HepG2 (cell line): ENCODE data around the gene MPP1.

Experiments used
- CHD2 ChIP-seq: IDR thresholded peaks from 2 replicates; pipeline ENCODE4 v1.6.1; 2011; ENCODE audit warnings: low read depth, low read length, improper control_type of control experiment
- MYNN ChIP-seq: sonication (generic); formaldehyde crosslinking; IDR thresholded peaks from 2 replicates; pipeline ENCODE4 v1.4.0; 2020; ENCODE audit warnings: mild to moderate bottlenecking, low read depth, missing genetic modification reagents
- POLR2A ChIP-seq, 2 experiments: IDR thresholded peaks; 2 replicates each; pipeline ENCODE4 v1.6.1; 2011; ENCODE audit warnings: low read depth in 2 of 2, low read length in 2 of 2, mild to moderate bottlenecking in 1 of 2, moderate library complexity in 1 of 2; ENCODE audit not compliant: insufficient read depth in 1 of 2
- RFX5 ChIP-seq: IDR thresholded peaks from 2 replicates; pipeline ENCODE4 v1.6.1; 2011; ENCODE audit warnings: low read depth, low read length, improper control_type of control experiment
- ZNF891 ChIP-seq: sonication (generic); formaldehyde crosslinking; IDR thresholded peaks from 2 replicates; pipeline ENCODE4 v1.5.0; 2020; ENCODE audit warnings: mild to moderate bottlenecking, missing genetic modification reagents
- TF ChIP-seq, protein P1 (sequence below): sonication (generic); formaldehyde crosslinking; IDR thresholded peaks from 2 replicates; pipeline ENCODE4 v1.5.0; 2020; ENCODE audit warnings: mild to moderate bottlenecking, missing genetic modification reagents
- TF ChIP-seq, protein P2 (sequence below): sonication (generic); formaldehyde crosslinking; IDR thresholded peaks from 2 replicates; pipeline ENCODE4 v1.4.0; 2020; ENCODE audit warnings: missing genetic modification reagents

DNA sequence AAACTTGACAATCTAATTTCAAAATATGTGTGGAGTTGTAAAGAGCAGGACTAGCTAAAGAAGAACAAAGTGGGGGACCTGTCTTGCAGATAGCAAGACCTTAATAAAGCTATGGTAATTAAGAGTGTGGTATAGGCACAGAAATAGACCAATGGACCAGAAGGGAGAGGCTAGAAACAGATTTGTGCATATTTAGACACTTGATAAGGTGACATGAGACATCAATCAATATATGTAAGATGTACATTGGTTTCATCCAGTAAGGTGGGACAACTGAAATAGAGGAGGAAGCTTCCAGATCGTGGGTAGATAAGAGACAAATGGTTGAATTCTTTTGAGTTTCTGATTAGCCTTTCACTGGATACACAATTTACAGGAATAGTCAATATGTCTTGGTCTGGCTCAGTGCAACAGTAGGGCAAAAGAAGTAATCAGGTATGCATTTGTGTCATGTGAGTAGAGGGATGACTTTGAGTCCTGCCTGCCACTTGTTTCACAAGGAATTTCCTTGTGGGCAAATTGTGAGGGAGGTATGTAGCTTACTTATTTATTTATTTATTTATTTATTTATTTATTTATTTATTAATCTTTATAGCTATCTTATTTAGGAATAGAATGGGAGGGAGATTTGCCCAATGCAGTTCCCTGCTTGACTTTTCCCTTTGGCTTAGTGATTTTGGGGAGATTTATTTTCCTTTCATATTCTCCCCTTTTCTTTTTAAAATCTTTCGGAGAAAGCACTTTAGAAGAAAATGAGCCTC is 7.2 kb upstream of the MPP1 start:
- TF ChIP-seq MYNN (CRISPR knock-in tag) (no peak), POLR2A (IDR thresholded peaks at IDR 0.05; ENCODE audit: insufficient read depth in 1 of 2, low read depth in 2 of 2, low read length in 2 of 2) (no peak), RFX5 (no peak), ZNF891 (CRISPR knock-in tag) (no peak), CHD2 (no peak)
- TF ChIP-seq, protein P1, sequence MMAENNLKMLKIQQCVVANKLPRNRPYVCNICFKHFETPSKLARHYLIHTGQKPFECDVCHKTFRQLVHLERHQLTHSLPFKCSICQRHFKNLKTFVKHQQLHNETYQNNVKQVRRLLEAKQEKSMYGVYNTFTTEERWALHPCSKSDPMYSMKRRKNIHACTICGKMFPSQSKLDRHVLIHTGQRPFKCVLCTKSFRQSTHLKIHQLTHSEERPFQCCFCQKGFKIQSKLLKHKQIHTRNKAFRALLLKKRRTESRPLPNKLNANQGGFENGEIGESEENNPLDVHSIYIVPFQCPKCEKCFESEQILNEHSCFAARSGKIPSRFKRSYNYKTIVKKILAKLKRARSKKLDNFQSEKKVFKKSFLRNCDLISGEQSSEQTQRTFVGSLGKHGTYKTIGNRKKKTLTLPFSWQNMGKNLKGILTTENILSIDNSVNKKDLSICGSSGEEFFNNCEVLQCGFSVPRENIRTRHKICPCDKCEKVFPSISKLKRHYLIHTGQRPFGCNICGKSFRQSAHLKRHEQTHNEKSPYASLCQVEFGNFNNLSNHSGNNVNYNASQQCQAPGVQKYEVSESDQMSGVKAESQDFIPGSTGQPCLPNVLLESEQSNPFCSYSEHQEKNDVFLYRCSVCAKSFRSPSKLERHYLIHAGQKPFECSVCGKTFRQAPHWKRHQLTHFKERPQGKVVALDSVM = no peak
- TF ChIP-seq, protein P2, sequence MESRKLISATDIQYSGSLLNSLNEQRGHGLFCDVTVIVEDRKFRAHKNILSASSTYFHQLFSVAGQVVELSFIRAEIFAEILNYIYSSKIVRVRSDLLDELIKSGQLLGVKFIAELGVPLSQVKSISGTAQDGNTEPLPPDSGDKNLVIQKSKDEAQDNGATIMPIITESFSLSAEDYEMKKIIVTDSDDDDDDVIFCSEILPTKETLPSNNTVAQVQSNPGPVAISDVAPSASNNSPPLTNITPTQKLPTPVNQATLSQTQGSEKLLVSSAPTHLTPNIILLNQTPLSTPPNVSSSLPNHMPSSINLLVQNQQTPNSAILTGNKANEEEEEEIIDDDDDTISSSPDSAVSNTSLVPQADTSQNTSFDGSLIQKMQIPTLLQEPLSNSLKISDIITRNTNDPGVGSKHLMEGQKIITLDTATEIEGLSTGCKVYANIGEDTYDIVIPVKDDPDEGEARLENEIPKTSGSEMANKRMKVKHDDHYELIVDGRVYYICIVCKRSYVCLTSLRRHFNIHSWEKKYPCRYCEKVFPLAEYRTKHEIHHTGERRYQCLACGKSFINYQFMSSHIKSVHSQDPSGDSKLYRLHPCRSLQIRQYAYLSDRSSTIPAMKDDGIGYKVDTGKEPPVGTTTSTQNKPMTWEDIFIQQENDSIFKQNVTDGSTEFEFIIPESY (CRISPR knock-in tag) = no peak
